ENCODE measurements around the gene CENPN.

CENPN gene
- total RNA-seq, result 6.4 to 36.2 (median 17.5) reads per million in 9 experiments

GRCh38 chr16:81006813-81007695 lies at the start of gene CENPN, which contains the start of gene CMC2:
Gene CENPN, plus strand, starts transcription at chr16:81007214. Its CDS starts 4,726 bp downstream, at chr16:81011940.
Gene CMC2, minus strand, starts transcription at chr16:81006885. Its CDS starts 9,491 bp downstream, at chr16:80997394.
- Mint-ChIP-seq H3K27ac (peak within 1 kb of the TSS; percentile 99), H3K4me1 (ENCODE audit: low read depth in 2 of 2) (peaks cover 29 to 41% of the 10 kb centered on the region in 2 donors), H3K9me3 (no peaks in the 10 kb centered on the region), H3K4me3 (peak within 1 kb of the TSS; percentile 90 to 91), H3K36me3 (ENCODE audit: insufficient read depth) (peaks cover 44% of the 10 kb centered on the region), H3K27me3 (no peaks in the 10 kb centered on the region)
- ATAC-seq (replicated peaks) (peak; percentile 76), DNase-seq (peak; percentile 97 to 99 (median 97))

GRCh38 chr16:80958284-80958683 lies 48.7 kb upstream of the CENPN start:
- no peaks in the 10 kb centered on the region for H3K4me1 Mint-ChIP-seq (ENCODE audit: low read depth in 2 of 2)
- no peak overlapping the region for H3K27ac Mint-ChIP-seq
- DNase-seq (no peak), ATAC-seq (replicated peaks) (no peak)
- peaks cover 15 to 51% of the 10 kb centered on the region in 2 donors for H3K9me3 Mint-ChIP-seq
- H3K4me3 Mint-ChIP-seq, result no peak overlapping the region
- H3K27me3 Mint-ChIP-seq, result peaks cover 12 to 15% of the 10 kb centered on the region in 2 donors
- no peaks in the 10 kb centered on the region for H3K36me3 Mint-ChIP-seq (ENCODE audit: insufficient read depth)

GRCh38 chr16:80962879-80963278 lies 44.1 kb upstream of the CENPN start:
- H3K36me3 Mint-ChIP-seq (ENCODE audit: insufficient read depth), result peaks cover 4% of the 10 kb centered on the region
- ATAC-seq (replicated peaks) (no peak), DNase-seq (no peak)
- no peaks in the 10 kb centered on the region for H3K27me3 Mint-ChIP-seq
- H3K27ac Mint-ChIP-seq, result no peak overlapping the region
- no peak overlapping the region for H3K4me3 Mint-ChIP-seq
- H3K4me1 Mint-ChIP-seq (ENCODE audit: low read depth in 2 of 2), result peaks cover 5 to 12% of the 10 kb centered on the region in 2 donors
- peaks cover 6 to 22% of the 10 kb centered on the region in 2 donors for H3K9me3 Mint-ChIP-seq

GRCh38 chr16:80964351-80964750 lies 42.7 kb upstream of the CENPN start:
- Mint-ChIP-seq H3K9me3 (peaks cover 5 to 17% of the 10 kb centered on the region in 2 donors), H3K27me3 (no peaks in the 10 kb centered on the region), H3K4me3 (no peak overlapping the region), H3K36me3 (ENCODE audit: insufficient read depth) (peaks cover 9% of the 10 kb centered on the region), H3K27ac (no peak overlapping the region), H3K4me1 (ENCODE audit: low read depth in 2 of 2) (peaks cover 5 to 12% of the 10 kb centered on the region in 2 donors)
- no peak for ATAC-seq (replicated peaks)
- DNase-seq, result no peak

- Mint-ChIP-seq H3K4me1 (ENCODE audit: low read depth in 2 of 2) (peaks cover 5 to 12% of the 10 kb centered on the region in 2 donors), H3K27me3 (no peaks in the 10 kb centered on the region), H3K27ac (no peak overlapping the region), H3K36me3 (ENCODE audit: insufficient read depth) (peaks cover 15% of the 10 kb centered on the region), H3K9me3 (no peaks in the 10 kb centered on the region), H3K4me3 (no peak overlapping the region)
- ATAC-seq (replicated peaks) (no peak), DNase-seq (no peak)
Observed at GRCh38 chr16:80966617-80967016, 40.4 kb upstream of the CENPN start.

GRCh38 chr16:80968386-80969113 lies 38.5 kb upstream of the CENPN start:
- H3K9me3 Mint-ChIP-seq, result no peaks in the 10 kb centered on the region
- no peak overlapping the region for H3K4me3 Mint-ChIP-seq
- H3K27ac Mint-ChIP-seq, result peak overlapping the region in 1 of 2 donors; percentile 1
- H3K27me3 Mint-ChIP-seq, result no peaks in the 10 kb centered on the region
- DNase-seq, result no peak
- ATAC-seq (replicated peaks), result no peak
- H3K4me1 Mint-ChIP-seq (ENCODE audit: low read depth in 2 of 2), result peaks cover 5 to 12% of the 10 kb centered on the region in 2 donors
- H3K36me3 Mint-ChIP-seq (ENCODE audit: insufficient read depth), result peaks cover 18% of the 10 kb centered on the region

- DNase-seq, result no peak
- Mint-ChIP-seq H3K4me3 (no peak overlapping the region), H3K27me3 (no peaks in the 10 kb centered on the region), H3K9me3 (no peaks in the 10 kb centered on the region), H3K4me1 (ENCODE audit: low read depth in 2 of 2) (peaks cover 3 to 9% of the 10 kb centered on the region in 2 donors), H3K27ac (no peak overlapping the region), H3K36me3 (ENCODE audit: insufficient read depth) (peaks cover 18% of the 10 kb centered on the region)
- no peak for ATAC-seq (replicated peaks)
Observed at GRCh38 chr16:80969114-80969484, 37.9 kb upstream of the CENPN start.

GRCh38 chr16:80971819-80972218 lies 35.2 kb upstream of the CENPN start:
- Mint-ChIP-seq H3K36me3 (ENCODE audit: insufficient read depth) (peaks cover 37% of the 10 kb centered on the region), H3K9me3 (no peaks in the 10 kb centered on the region), H3K27ac (no peak overlapping the region), H3K27me3 (no peaks in the 10 kb centered on the region), H3K4me1 (ENCODE audit: low read depth in 2 of 2) (no peaks in the 10 kb centered on the region), H3K4me3 (no peak overlapping the region)
- DNase-seq (no peak), ATAC-seq (replicated peaks) (no peak)

- peaks cover 44% of the 10 kb centered on the region for H3K36me3 Mint-ChIP-seq (ENCODE audit: insufficient read depth)
- H3K9me3 Mint-ChIP-seq, result no peaks in the 10 kb centered on the region
Observed at GRCh38 chr16:80972611-80973010, 34.4 kb upstream of the CENPN start.

GRCh38 chr16:80973991-80974390 lies 33.0 kb upstream of the CENPN start:
- Mint-ChIP-seq H3K4me1 (ENCODE audit: low read depth in 2 of 2) (no peaks in the 10 kb centered on the region), H3K27me3 (no peaks in the 10 kb centered on the region), H3K4me3 (no peak overlapping the region), H3K36me3 (ENCODE audit: insufficient read depth) (peaks cover 53% of the 10 kb centered on the region), H3K9me3 (no peaks in the 10 kb centered on the region), H3K27ac (no peak overlapping the region)
- no peak for DNase-seq
- no peak for ATAC-seq (replicated peaks)

More at GRCh38 chr16:80972611-80973010, 34.4 kb upstream of the CENPN start:
- Mint-ChIP-seq H3K27ac (no peak overlapping the region), H3K4me1 (ENCODE audit: low read depth in 2 of 2) (no peaks in the 10 kb centered on the region), H3K4me3 (no peak overlapping the region), H3K27me3 (no peaks in the 10 kb centered on the region)
- no peak for ATAC-seq (replicated peaks)
- DNase-seq, result no peak

- Mint-ChIP-seq H3K27me3 (no peaks in the 10 kb centered on the region), H3K4me1 (ENCODE audit: low read depth in 2 of 2) (no peaks in the 10 kb centered on the region), H3K36me3 (ENCODE audit: insufficient read depth) (peaks cover 60% of the 10 kb centered on the region), H3K27ac (peak overlapping the region in 1 of 2 donors; percentile 1), H3K9me3 (no peaks in the 10 kb centered on the region), H3K4me3 (no peak overlapping the region)
- ATAC-seq (replicated peaks), result peak; percentile 14
- DNase-seq, result no peak
Observed at GRCh38 chr16:80974649-80975376, 32.2 kb upstream of the CENPN start.

- Mint-ChIP-seq H3K27ac (peak overlapping the region in 1 of 2 donors; percentile 14), H3K9me3 (no peaks in the 10 kb centered on the region), H3K4me3 (no peak overlapping the region), H3K36me3 (ENCODE audit: insufficient read depth) (peaks cover 57% of the 10 kb centered on the region), H3K4me1 (ENCODE audit: low read depth in 2 of 2) (no peaks in the 10 kb centered on the region), H3K27me3 (no peaks in the 10 kb centered on the region)
- DNase-seq, result no peak
- no peak for ATAC-seq (replicated peaks)
Observed at GRCh38 chr16:80976946-80977345, 30.1 kb upstream of the CENPN start.

GRCh38 chr16:80981103-80981502 lies 25.9 kb upstream of the CENPN start:
- DNase-seq (no peak), ATAC-seq (replicated peaks) (no peak)
- no peak overlapping the region for H3K4me3 Mint-ChIP-seq
- H3K27ac Mint-ChIP-seq, result no peak overlapping the region
- peaks cover 45% of the 10 kb centered on the region for H3K36me3 Mint-ChIP-seq (ENCODE audit: insufficient read depth)
- H3K9me3 Mint-ChIP-seq, result no peaks in the 10 kb centered on the region
- peaks cover 4 to 23% of the 10 kb centered on the region in 2 donors for H3K4me1 Mint-ChIP-seq (ENCODE audit: low read depth in 2 of 2)
- H3K27me3 Mint-ChIP-seq, result no peaks in the 10 kb centered on the region

Measured in effector memory CD8-positive, alpha-beta T cell (primary cell).